Ureter (tissue), 1 donor: ENCODE data around the gene ABCA8. TPM values are rescaled to one million over a fixed set of nuclear protein-coding genes. Genes with fewer than 3 reads are reported as not detected.
"Not testable (repeated sequence)": the region's sequence is repeated elsewhere in the genome, so short reads cannot be mapped to it uniquely, and the experiment has no call there.

ENCODE experiments used
- DNase-seq: peaks from one replicate; pipeline ENCODE4 v3.0.0-alpha.2; 2020; ENCODE audit warnings: low spot score
- total RNA-seq: library from RNA; stranded (reverse); gene quantifications from one replicate; pipeline ENCODE4 v1.2.4, GENCODE V29; 2023
- donor health status: DM: yes; HTN: yes; CAD: no.

ABCA8 gene
- total RNA-seq, 1 donor from 2014 or later, result 32.4 TPM

DNA sequence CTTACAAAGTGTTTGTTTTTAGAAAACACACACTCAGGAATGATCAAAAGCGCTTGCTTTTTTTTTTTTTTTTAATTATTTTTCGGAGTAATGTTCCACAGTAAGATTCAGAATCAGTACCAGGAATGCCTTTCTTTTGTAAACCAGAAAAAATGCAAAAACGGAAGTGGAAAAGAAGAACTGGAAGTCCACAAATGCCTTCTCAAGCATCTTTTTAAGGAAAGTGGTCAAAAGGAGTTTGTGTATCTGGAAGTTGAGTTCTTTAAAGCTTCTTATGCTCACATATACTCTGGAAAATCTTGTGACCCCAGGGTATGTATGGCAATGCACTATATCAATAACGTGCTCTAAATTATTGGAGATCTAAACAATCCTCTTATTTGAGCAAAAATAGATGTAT lies 126.0 kb downstream of the ABCA8 start:
- no peak for DNase-seq

DNA sequence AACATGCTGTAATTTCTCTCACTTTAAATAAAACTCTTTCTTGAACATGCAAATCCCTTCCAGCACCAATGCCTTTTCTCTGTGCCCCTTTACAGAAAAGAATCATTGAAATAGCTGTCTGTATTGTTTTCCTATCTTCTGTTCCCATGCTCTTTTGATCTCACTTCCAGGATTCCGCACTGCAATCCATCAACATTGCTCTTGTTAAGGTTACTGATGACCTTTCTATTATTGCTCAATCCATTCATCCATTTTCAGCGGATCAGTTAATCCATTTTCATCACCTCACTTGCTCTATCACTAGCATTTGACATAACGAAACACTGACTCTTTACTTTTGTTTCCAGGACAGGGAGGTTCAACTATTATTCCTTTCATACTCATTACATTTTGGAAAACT lies 130.5 kb downstream of the ABCA8 start:
- no peak for DNase-seq

DNA sequence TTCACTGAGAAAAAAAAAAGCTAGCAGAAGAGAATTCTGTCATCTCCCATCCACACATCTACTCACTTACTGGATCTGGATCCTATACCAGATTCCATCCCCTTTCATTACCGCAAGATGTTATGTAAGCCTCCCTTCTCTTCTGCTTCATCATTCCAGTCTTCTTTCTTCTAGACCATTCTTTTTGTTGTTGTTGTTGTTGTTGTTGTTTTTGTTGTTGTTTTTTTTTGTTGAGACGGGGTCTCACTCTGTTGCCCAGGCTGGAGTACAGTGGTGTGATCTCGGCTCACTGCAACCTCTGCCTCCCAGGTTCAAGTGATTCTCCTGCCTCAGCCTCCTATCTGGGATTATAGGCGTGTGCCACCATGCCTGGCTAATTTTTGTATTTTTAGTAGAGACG lies 131.0 kb downstream of the ABCA8 start:
- DNase-seq, result not testable (repeated sequence)

DNA sequence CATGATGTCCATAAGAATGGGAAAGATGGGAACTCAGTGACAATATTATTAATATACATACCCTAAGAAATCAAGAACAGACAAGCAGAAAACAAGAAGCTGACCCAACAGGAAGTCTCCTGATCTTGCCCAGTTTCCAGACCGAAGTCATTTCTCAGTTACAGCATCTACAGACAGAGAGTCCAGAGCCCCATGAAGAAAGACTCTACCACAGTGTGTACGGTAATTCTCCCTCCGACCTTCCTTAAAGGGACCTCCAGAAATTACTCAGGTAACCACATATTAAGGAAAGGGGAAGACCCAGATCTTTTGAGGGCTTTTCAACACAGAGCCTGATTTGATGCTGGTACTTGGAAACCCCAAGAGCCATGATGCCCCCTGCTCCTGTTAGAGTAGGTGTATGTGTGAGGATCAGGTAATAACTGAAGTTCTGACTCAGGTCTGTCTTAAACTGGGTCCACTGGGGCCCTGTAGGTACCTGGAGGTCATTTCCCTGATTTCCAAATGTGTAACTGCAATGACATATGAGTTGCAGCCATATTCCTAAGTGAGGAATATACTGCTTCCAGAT lies 132.4 kb downstream of the ABCA8 start:
- no peak for DNase-seq

DNA sequence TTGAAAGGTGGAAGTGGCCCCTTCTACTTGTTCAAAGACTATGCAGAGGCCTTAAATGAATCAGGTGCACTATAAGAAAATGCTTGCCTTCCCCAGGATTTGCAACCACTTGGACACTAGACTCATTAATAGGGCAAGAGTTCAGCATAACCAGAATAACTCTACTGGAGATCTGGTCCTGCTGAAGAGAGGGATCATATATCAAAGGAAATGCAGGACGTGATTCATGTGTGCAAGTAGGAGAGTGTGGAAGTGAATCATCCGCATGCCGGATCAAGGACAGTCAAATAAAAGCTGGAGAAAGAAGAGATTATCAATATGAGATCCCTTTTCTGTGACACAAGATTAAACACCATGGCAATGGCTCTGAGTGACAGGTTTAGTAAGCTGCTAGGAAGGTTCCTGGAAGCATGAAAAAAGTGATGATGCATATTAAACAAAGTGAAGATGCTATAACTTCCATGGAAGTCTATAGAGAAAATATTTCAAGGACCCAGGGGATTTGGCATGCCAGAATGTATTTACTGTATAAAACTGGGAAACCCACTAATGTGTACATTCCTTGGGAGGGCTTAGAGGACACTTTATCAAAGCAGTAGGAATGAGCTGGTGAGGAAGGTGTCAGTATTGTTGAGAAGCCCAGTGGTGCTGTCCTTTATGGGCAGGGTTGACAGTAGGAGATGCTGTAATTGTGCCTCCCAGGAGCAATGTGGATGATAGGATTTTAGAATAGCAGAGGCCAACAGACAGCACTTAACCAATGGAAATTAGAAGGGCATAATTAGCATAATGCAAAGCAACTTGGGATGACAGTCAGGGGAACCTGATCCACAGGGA lies 133.1 kb downstream of the ABCA8 start:
- no peak for DNase-seq

DNA sequence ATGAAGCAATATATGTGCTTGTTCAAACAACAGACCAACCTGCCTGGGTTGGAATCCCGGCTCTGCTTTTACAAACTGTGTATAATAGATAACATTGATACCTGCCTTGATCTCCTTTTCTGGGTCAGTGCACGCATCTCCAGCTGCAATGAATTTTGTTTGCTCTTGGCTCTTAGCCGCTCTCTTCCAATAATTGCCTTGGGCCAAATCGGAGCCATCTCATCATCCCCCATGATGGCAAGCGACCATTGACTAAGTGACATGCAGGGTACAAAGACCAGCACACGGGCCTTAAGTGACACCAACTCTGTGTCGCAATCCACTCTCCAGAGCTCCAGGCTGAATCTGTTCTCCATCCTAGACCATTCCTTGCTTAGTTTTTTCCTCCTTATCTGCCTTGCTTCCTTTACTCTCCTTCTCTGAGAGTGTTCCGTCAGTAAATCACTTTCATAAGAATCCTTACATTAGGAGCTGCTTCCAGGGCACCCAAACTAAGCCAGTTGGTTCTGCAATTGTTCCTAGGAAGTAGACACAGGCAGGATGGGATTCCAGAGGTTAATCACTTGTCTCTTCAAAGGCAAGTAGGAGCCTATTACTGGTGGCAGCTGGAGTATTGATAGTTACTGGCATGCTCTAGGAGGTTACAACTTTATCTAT lies 134.2 kb downstream of the ABCA8 start:
- DNase-seq, result no peak

DNA sequence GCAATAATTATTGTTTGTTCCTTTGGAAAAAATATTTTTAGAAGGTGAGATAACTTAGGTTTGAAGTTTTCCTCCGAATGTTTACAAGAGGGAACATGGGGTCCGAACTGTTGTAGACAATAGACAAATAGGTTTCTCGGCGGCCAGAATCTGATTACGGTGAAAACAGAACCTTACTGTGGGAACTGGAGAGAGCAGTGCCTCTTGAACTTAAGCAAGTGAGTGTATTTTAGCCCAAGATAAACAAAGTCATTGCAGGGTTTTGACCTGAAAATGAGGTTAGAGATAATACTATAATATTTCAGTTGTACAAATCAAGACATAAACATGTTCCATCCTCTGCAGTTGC lies 134.7 kb downstream of the ABCA8 start:
- no peak for DNase-seq

DNA sequence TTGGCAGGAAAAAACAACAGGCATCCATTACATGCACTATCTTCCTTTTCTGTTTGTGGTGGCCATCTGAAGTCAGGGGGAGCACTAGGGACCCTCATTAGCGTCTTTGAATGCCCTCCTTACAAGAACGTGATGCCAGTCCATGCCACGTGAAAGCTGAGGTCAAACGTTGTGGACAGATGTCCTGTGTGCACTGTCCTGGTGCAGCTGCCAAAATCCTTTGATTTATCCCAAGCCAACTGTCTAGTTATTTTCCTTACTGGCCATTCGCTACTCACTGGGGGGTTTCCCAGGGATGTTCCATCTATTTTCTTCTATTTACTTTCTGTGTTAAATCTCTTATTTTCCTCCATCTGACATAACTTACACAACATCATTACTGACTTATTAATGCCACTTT lies 135.7 kb downstream of the ABCA8 start:
- no peak for DNase-seq

Other genes starting within 250 kb of the ABCA8 start
- 4.3 TPM for gene ABCA9, start 105.5 kb upstream of the ABCA8 start, total RNA-seq
- gene ABCA6, start 186.5 kb upstream of the ABCA8 start, total RNA-seq, result 14.9 TPM